NCI-H774 (cell line): ENCODE data around the gene KEAP1.
A peak's percentile ranks its signal among the peaks of the same experiment; 100 is the strongest.
"Not testable (repeated sequence)": the region's sequence is repeated elsewhere in the genome, so short reads cannot be mapped to it uniquely, and the experiment has no call there.

Experiments used
- DNase-seq: peaks from one replicate; lab custom pipeline; 2025; lab: John Stamatoyannopoulos, UW

KEAP1 gene

GRCh38 chr19:10503002-10503789 lies at the start of gene KEAP1:
Gene KEAP1, minus strand, starts transcription at chr19:10503356. Its CDS starts 3,323 bp downstream, at chr19:10500033.
- peak; percentile 48 for DNase-seq

- no peak for DNase-seq
Observed at GRCh38 chr19:10552510-10553053, 49.4 kb upstream of the KEAP1 start.

GRCh38 chr19:10551698-10552301 lies 48.6 kb upstream of the KEAP1 start:
- no peak for DNase-seq

- DNase-seq, result not testable (repeated sequence)
Observed at GRCh38 chr19:10551006-10551405, 47.9 kb upstream of the KEAP1 start.

GRCh38 chr19:10550336-10550735 lies 47.2 kb upstream of the KEAP1 start:
- no peak for DNase-seq

GRCh38 chr19:10549733-10550132 lies 46.6 kb upstream of the KEAP1 start:
- DNase-seq, result no peak

- DNase-seq, result no peak
Observed at GRCh38 chr19:10548746-10549276, 45.7 kb upstream of the KEAP1 start.

- no peak for DNase-seq
Observed at GRCh38 chr19:10546817-10547216, 43.7 kb upstream of the KEAP1 start.

- no peak for DNase-seq
Observed at GRCh38 chr19:10544753-10545251, 41.6 kb upstream of the KEAP1 start.

GRCh38 chr19:10544242-10544752 lies 41.1 kb upstream of the KEAP1 start:
- DNase-seq, result no peak

- peak; percentile 85 for DNase-seq
Observed at GRCh38 chr19:10543420-10544241, 40.5 kb upstream of the KEAP1 start, which contains the start of gene ATG4D. Gene ATG4D, plus strand, starts transcription at chr19:10543904. Its CDS starts 187 bp downstream, at chr19:10544091.

- DNase-seq, result peak; percentile 61
Observed at GRCh38 chr19:10543059-10543419, 39.9 kb upstream of the KEAP1 start.

GRCh38 chr19:10539016-10539415 lies 35.9 kb upstream of the KEAP1 start:
- DNase-seq, result not testable (repeated sequence)

- no peak for DNase-seq
Observed at GRCh38 chr19:10538204-10538983, 35.2 kb upstream of the KEAP1 start.

GRCh38 chr19:10537668-10538067 lies 34.5 kb upstream of the KEAP1 start:
- DNase-seq, result no peak

- DNase-seq, result no peak
Observed at GRCh38 chr19:10535613-10536012, 32.5 kb upstream of the KEAP1 start.

- no peak for DNase-seq
Observed at GRCh38 chr19:10533646-10534386, 30.7 kb upstream of the KEAP1 start.

GRCh38 chr19:10532457-10532856 lies 29.3 kb upstream of the KEAP1 start:
- DNase-seq, result no peak

GRCh38 chr19:10526887-10527286 lies 23.7 kb upstream of the KEAP1 start:
- DNase-seq, result not testable (repeated sequence)

- DNase-seq, result no peak
Observed at GRCh38 chr19:10525636-10526035, 22.5 kb upstream of the KEAP1 start.
